Inflammatory macrophage (primary cell): ENCODE measurements around the gene KAT8.
"Not testable (repeated sequence)": the region's sequence is repeated elsewhere in the genome, so short reads cannot be mapped to it uniquely, and the experiment has no call there.

ENCODE experiments used
- DNase-seq, 2 donors: peaks; one replicate each; pipeline ENCODE4 v3.0.0-alpha.2; 2020 to 2022

KAT8 gene

GRCh38 chr16:31149332-31149731 lies 31.9 kb downstream of the KAT8 start:
- DNase-seq: peak in 1 of 2 donors; percentile 46

DNA sequence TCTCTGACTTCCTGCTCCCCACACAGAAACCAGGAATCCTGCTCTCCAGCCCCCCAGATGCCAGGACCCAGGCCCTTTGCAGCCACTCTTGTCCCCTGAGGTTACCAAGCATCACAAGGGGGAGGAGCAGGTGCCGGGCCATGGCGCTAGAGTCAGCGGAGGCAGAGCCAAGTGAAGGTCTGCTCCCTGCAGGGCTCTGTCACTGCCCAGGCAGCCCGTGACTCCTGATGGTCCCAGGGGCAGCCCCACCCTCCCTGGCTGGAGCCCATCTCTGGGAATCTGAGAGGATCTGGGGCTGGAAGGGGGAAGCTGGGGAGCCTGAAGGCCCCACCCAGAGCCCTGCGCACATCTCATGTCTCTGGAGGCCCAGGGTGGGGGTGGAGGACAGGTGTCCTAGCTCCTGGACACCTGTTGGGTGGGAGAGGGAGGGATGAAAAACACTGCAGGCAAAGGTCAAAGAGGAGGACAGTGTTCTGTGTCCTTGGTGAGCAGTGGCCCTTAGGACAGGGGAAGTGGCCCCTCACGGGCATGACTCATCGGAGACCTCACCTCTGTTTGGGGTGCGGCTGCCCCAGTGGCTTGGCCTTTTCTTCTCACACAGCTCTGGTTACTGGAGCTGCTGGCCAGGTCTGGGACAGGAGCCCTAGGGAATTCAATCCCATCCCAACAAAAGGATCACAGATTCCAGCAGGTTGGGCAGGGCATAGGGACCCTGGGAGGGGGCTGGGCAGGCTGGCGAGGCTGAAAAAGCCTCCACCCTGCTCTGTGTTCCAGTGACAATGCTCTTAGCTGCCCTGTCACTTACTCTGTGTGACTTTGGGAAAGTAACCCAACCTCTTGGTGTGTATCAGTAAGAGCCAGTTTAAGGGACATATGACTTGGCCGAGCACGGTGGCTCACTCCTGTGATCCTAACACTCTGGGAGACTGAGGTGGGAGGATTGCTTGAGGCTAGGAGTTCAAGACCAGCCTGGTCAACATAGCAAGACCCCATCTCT lies 32.7 kb downstream of the KAT8 start, which contains the start of gene PRSS36:
Gene PRSS36, minus strand, starts transcription at position 173 of the 997 bp plus-strand sequence. Its CDS starts 31 bp downstream, at position 142.
- DNase-seq: peak in 1 of 2 donors; percentile 33

DNA sequence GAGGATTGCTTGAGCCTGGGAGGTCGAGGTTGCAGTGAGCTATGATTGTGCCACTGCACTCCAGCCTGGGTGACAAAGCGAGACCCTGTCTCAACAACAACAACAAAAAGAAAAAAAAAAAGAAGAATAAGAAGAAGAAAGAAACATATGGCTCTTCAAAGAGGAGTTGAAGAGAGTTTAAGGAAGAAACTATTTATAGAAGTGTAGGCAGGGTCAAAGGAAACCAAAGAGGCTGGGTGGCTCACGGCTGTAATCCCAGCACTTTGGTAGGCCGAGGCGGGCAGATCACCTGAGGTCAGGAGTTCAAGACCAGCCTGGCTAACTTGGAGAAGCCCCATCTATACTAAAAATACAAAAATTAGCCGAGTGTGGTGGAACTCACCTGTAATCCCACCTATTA lies 33.5 kb downstream of the KAT8 start:
- DNase-seq: peak; percentile 35 to 42

DNA sequence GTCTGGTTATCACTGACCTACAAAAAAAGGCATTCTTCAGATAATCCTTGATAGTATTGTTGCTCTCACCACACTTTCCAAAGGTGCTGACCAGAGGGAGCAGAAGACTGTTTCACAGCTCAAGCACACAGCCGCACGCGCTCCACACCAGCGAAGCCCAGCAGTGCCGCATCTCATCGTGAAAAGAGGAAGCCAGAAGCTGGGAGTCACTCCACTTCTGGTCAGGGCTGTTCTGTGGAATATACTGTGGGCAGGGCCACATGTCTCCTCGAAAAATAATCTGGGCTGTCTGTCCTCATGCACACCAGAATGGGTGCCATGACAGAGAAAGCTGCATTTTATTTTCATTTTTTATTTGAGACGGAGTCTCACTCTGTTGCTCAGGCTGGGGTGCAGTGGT lies 39.7 kb downstream of the KAT8 start:
- DNase-seq: peak; percentile 87 to 91

- peak in 1 of 2 donors; percentile 20 for DNase-seq
Measured at GRCh38 chr16:31167315-31167714, 49.9 kb downstream of the KAT8 start.

GRCh38 chr16:31168848-31169247 lies 51.4 kb downstream of the KAT8 start:
- DNase-seq: no peak

- DNase-seq: not testable (repeated sequence)
Measured at GRCh38 chr16:31170048-31170447, 52.6 kb downstream of the KAT8 start.

DNA sequence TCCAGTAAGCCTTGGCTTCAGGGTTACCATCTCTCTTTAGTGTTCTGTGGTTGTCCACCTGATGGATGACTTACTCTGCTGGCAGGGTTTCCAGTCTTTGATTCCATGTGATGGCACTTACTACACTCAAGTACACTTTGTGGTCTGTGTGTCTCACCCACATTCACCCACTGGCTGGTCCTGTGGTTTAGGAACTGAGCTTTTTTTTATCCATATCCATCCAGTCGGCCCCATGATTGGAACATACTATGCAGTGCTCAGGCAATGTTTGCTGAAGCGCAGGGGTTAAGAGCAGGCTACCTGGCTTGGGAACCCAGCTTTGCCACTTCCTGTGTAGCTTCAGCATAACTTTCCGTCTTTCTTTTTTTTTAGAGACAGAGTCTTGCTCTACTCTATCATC lies 59.7 kb downstream of the KAT8 start:
- peak; percentile 86 to 95 for DNase-seq

GRCh38 chr16:31179219-31179746 lies 61.8 kb downstream of the KAT8 start:
- no peak for DNase-seq

DNA sequence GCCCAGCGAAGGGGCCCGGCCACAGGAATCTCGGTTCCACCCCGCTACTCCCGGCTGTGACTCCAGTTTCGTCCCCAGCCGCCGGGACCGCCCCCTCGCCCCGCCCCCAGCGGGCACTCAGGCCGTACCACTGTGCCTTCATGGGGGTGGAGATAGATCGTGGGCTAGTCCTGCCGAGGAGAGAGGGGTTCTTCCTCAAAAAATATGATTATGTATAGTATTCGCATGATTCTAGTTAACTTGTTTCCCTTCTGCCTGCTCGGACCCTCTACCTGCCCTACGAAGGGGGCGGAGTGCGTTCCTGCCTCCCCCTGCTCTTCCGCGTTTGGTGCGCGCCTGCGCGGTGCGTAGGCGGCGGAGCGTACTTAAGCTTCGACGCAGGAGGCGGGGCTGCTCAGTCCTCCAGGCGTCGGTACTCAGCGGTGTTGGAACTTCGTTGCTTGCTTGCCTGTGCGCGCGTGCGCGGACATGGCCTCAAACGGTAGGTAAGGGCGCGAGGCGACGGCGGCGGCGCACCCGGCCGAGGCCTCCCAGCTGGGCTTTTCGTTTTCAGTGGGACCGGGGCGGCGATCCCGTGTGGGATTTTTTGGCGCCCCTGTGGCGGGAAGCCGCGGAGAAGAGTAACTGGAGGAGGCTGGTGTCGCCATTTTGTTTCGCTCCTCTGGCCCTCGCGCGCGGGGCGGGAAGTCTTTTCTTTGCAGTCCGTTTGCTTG lies 62.4 kb downstream of the KAT8 start, which contains the start of gene FUS:
Gene FUS, plus strand, starts transcription at position 393 of the 713 bp plus-strand sequence. Its CDS starts 76 bp downstream, at position 469.
- peak; percentile 84 to 91 for DNase-seq
